K562 (cell line): ENCODE measurements around the gene SLC25A1. TPM values are rescaled to one million over a fixed set of nuclear protein-coding genes. Genes with fewer than 3 reads are reported as not detected.

Source experiments
- ARID2 ChIP-seq: fragments of 450-650 bp; IDR thresholded peaks from 2 replicates; pipeline ENCODE4 v1.6.1; 2017; ENCODE audit warnings: antibody characterized with exemption, mild to moderate bottlenecking
- ARNT ChIP-seq, 2 experiments: fragments of 450-650 bp; IDR thresholded peaks; 2 replicates each; pipeline ENCODE4 v1.6.1; 2016; ENCODE audit warnings: mild to moderate bottlenecking in 1 of 2
- BCOR ChIP-seq: fragments of 450-650 bp; IDR thresholded peaks from 2 replicates; pipeline ENCODE4 v1.6.1; 2016
- CHD1 ChIP-seq: fragments of 200-600 bp; sonication (generic); IDR thresholded peaks from one replicate; pipeline ENCODE4 v1.6.1; 2012; ENCODE audit warnings: mild to moderate bottlenecking, moderate library complexity, low read length, inconsistent platforms
- CREB1 ChIP-seq, 2 experiments: sonication (generic) in 1 of 2; formaldehyde crosslinking in 1 of 2; IDR thresholded peaks; 2 replicates each; pipeline versions ENCODE4 v1.6.1 to v1.8.0; 2012 to 2022; ENCODE audit warnings: inconsistent platforms in 1 of 2, mild to moderate bottlenecking in 1 of 2, missing genetic modification reagents in 1 of 2, moderate library complexity in 1 of 2
- CREBBP ChIP-seq: IDR thresholded peaks from one replicate; pipeline ENCODE4 v1.6.1; 2012; ENCODE audit warnings: low read depth, mild to moderate bottlenecking, control low read depth, inconsistent platforms, low read length
- CREM ChIP-seq: IDR thresholded peaks from 2 replicates; pipeline ENCODE4 v1.6.1; 2014; ENCODE audit warnings: antibody characterized with exemption, low read depth
- HDGF ChIP-seq: fragments of 450-650 bp; IDR thresholded peaks from 2 replicates; pipeline ENCODE4 v1.6.1; 2016
- KLF6 ChIP-seq: fragments of 250-450 bp; sonication (Bioruptor Pico); IDR thresholded peaks from 2 replicates; pipeline ENCODE4 v1.4.0; 2020; ENCODE audit warnings: mild to moderate bottlenecking, moderate library complexity, borderline replicate concordance
- LARP7 ChIP-seq: fragments of 450-650 bp; IDR thresholded peaks from 2 replicates; pipeline ENCODE4 v1.6.1; 2016
- NELFE ChIP-seq: IDR thresholded peaks from 2 replicates; pipeline ENCODE4 v1.6.1; 2011; ENCODE audit warnings: mild to moderate bottlenecking; ENCODE audit not compliant: insufficient read depth, insufficient read length
- SIN3A ChIP-seq, 2 experiments: fragments of 150-350 bp in 1 of 2; IDR thresholded peaks; 2 replicates each; pipeline ENCODE4 v1.6.1; 2011 to 2016; ENCODE audit warnings: borderline replicate concordance in 2 of 2, low read depth in 2 of 2, low read length in 2 of 2, mild to moderate bottlenecking in 2 of 2, moderate library complexity in 2 of 2; ENCODE audit not compliant: control insufficient read depth in 1 of 2
- SMARCA5 ChIP-seq: fragments of 450-650 bp; IDR thresholded peaks from 2 replicates; pipeline ENCODE4 v1.6.1; 2016
- STAT5A ChIP-seq: IDR thresholded peaks from 2 replicates; pipeline ENCODE4 v1.6.1; 2012; ENCODE audit warnings: low read length, inconsistent platforms, borderline replicate concordance
- TRIM28 ChIP-seq: fragments of 450-650 bp; IDR thresholded peaks from 2 replicates; pipeline ENCODE4 v1.6.1; 2017
- ZC3H4 ChIP-seq: sonication (generic); formaldehyde crosslinking; IDR thresholded peaks from 2 replicates; pipeline ENCODE4 v1.9.0; 2021; ENCODE audit warnings: missing genetic modification reagents, borderline replicate concordance
- ZNF347 ChIP-seq: fragments of 450-650 bp; formaldehyde crosslinking; IDR thresholded peaks from 2 replicates; pipeline ENCODE4 v1.4.0; 2020; ENCODE audit warnings: low read depth, mild to moderate bottlenecking, moderate library complexity
- polyA plus RNA-seq, 8 experiments: library from polyadenylated mRNA; depleted of rRNA in 4 of 8; stranded (reverse) in 5 of 8; unstranded in 3 of 8; fragments of >200 nt; fragmentation: Nextera tagmentation in 2 of 8; fragmentation: Illumina TruSeq in 1 of 8; extraction: Ambion mirVana in 2 of 8; extraction: Trizol in 1 of 8; gene quantifications; 2 replicates each; pipeline versions ENCODE4 v1.2.1 to v1.2.3, GENCODE V29; 2011 to 2014; ENCODE audit warnings: inconsistent platforms in 1 of 8, missing spikeins in 1 of 8
- total RNA-seq, 7 experiments: library from RNA; depleted of rRNA in 6 of 7; stranded (reverse); fragments of >200 nt in 6 of 7; fragmentation: Illumina TruSeq in 2 of 7; extraction: Trizol in 2 of 7; gene quantifications; 2 replicates each; pipeline versions ENCODE4 v1.2.1 to v1.2.3, GENCODE V29; 2011 to 2021; ENCODE audit warnings: low replicate concordance in 1 of 7
- TF ChIP-seq, protein P1 (sequence below): fragments of 450-650 bp; IDR thresholded peaks from 2 replicates; pipeline ENCODE4 v1.7.0; 2016; ENCODE audit warnings: borderline replicate concordance
- TF ChIP-seq, protein P2 (sequence below): conservative IDR thresholded peaks from 2 replicates; pipeline ENCODE4 v1.6.1; 2011; ENCODE audit warnings: low read depth, mild to moderate bottlenecking, low read length; ENCODE audit not compliant: control insufficient read depth
- TF ChIP-seq, protein P3 (sequence below), 2 experiments: fragments of 450-650 bp; IDR thresholded peaks; 2 replicates each; pipeline ENCODE4 v1.6.1; 2016

SLC25A1 gene
- total and polyA plus RNA-seq, 9 of the 15 experiments (the other 6 are each of a cell fraction or from before 2014, with no cell fraction given) = 11.0 to 408 (median 110) TPM

DNA sequence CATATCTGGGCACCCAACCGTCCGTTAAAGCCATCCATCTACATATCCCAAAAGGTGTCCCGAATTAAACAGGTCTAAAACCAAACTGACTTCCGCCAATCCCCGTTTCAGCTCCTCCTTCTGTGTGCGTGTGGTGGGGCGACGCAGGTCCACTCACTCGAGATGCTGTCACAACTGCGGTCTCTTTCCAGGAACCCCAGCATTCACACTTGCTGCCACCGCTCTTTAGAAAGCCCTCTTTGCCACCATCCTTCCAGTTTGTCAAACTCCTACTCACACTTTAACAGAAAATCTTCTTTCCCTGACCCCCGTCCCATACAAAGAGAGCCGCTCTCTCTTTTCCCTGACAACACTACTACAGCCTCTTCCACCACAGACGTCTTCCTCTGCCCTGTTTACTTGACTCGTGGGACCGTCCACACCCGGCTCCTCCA, 34.6 kb downstream of the SLC25A1 start (continued):
- peak in 1 of 2 experiments; percentile 65; a peak in 1 of 4 replicates for TF ChIP-seq SIN3A (IDR thresholded peaks at IDR 0.05; ENCODE audit: borderline replicate concordance in 2 of 2, control insufficient read depth in 1 of 2, low read depth in 2 of 2, low read length in 2 of 2)
- peak; percentile 75; the same call in 1 of the 2 replicates for TF ChIP-seq ARID2
- TF ChIP-seq, protein P1, sequence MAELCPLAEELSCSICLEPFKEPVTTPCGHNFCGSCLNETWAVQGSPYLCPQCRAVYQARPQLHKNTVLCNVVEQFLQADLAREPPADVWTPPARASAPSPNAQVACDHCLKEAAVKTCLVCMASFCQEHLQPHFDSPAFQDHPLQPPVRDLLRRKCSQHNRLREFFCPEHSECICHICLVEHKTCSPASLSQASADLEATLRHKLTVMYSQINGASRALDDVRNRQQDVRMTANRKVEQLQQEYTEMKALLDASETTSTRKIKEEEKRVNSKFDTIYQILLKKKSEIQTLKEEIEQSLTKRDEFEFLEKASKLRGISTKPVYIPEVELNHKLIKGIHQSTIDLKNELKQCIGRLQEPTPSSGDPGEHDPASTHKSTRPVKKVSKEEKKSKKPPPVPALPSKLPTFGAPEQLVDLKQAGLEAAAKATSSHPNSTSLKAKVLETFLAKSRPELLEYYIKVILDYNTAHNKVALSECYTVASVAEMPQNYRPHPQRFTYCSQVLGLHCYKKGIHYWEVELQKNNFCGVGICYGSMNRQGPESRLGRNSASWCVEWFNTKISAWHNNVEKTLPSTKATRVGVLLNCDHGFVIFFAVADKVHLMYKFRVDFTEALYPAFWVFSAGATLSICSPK = peak; percentile 98; the same call in 1 of the 2 replicates
- TF ChIP-seq KLF6 (CRISPR knock-in tag) = no peak
- peak; percentile 94 for TF ChIP-seq LARP7
- peak; percentile 62; the same call in 1 of the 2 replicates for TF ChIP-seq CREB1 (IDR thresholded peaks at IDR 0.05)
- no peak for TF ChIP-seq CREB1 (CRISPR knock-in tag; IDR thresholded peaks at IDR 0.05)
- peak; percentile 89 for TF ChIP-seq CHD1
- 0 out of 2 replicates have a peak, but pooled peaks have one; percentile 10 for TF ChIP-seq BCOR
- TF ChIP-seq, protein P2, sequence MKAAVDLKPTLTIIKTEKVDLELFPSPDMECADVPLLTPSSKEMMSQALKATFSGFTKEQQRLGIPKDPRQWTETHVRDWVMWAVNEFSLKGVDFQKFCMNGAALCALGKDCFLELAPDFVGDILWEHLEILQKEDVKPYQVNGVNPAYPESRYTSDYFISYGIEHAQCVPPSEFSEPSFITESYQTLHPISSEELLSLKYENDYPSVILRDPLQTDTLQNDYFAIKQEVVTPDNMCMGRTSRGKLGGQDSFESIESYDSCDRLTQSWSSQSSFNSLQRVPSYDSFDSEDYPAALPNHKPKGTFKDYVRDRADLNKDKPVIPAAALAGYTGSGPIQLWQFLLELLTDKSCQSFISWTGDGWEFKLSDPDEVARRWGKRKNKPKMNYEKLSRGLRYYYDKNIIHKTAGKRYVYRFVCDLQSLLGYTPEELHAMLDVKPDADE = peak; percentile 56; the same call in 1 of the 2 replicates
- TF ChIP-seq CREM = peak; percentile 85
- peak; percentile 39; the same call in 1 of the 2 replicates for TF ChIP-seq TRIM28
- no peak for TF ChIP-seq CREBBP
- no peak for TF ChIP-seq ZNF347 (CRISPR knock-in tag)
- TF ChIP-seq ZC3H4 (CRISPR knock-in tag) = no peak
- TF ChIP-seq ARNT (IDR thresholded peaks at IDR 0.05) = peak in 1 of 2 experiments; percentile 72; a peak in 2 of 4 replicates
- TF ChIP-seq HDGF = peak; percentile 97; the same call in 1 of the 2 replicates
- TF ChIP-seq STAT5A = 0 out of 2 replicates have a peak, but pooled peaks have one; percentile 4
- no peak for TF ChIP-seq NELFE
- TF ChIP-seq, protein P3, sequence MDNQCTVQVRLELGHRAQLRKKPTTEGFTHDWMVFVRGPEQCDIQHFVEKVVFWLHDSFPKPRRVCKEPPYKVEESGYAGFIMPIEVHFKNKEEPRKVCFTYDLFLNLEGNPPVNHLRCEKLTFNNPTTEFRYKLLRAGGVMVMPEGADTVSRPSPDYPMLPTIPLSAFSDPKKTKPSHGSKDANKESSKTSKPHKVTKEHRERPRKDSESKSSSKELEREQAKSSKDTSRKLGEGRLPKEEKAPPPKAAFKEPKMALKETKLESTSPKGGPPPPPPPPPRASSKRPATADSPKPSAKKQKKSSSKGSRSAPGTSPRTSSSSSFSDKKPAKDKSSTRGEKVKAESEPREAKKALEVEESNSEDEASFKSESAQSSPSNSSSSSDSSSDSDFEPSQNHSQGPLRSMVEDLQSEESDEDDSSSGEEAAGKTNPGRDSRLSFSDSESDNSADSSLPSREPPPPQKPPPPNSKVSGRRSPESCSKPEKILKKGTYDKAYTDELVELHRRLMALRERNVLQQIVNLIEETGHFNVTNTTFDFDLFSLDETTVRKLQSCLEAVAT (IDR thresholded peaks at IDR 0.05) = peak; percentile 54 to 83; a peak in 3 of 4 replicates
- peak; percentile 68 for TF ChIP-seq SMARCA5
